ENCODE results near the gene AK8.

The AK8 gene

GRCh38 chr9:132879457-132880323 is 1.6 kb upstream of the AK8 start:
- peak overlapping the region; percentile 87 for H3K4me3 Mint-ChIP-seq
- no peaks in the 10 kb centered on the region for H3K27me3 Mint-ChIP-seq
- H3K9me3 Mint-ChIP-seq (ENCODE audit: low read depth) = no peaks in the 10 kb centered on the region
- H3K4me1 Mint-ChIP-seq (ENCODE audit: low read depth) = peaks cover 8% of the 10 kb centered on the region
- H3K27ac Mint-ChIP-seq = peak overlapping the region; percentile 71
- no peaks in the 10 kb centered on the region for H3K36me3 Mint-ChIP-seq

- Mint-ChIP-seq H3K27ac (peak within 1 kb of the TSS; percentile 71), H3K4me3 (peak within 1 kb of the TSS; percentile 87), H3K4me1 (ENCODE audit: low read depth) (peaks cover 8% of the 10 kb centered on the region), H3K9me3 (ENCODE audit: low read depth) (no peaks in the 10 kb centered on the region), H3K27me3 (no peaks in the 10 kb centered on the region), H3K36me3 (no peaks in the 10 kb centered on the region)
These were observed 792 bp upstream of the AK8 start, which contains the start of gene SPACA9 for GRCh38 chr9:132878695-132879456. Gene SPACA9, plus strand, starts transcription at chr9:132878898. Its CDS starts 5,050 bp downstream, at chr9:132883948.

DNA sequence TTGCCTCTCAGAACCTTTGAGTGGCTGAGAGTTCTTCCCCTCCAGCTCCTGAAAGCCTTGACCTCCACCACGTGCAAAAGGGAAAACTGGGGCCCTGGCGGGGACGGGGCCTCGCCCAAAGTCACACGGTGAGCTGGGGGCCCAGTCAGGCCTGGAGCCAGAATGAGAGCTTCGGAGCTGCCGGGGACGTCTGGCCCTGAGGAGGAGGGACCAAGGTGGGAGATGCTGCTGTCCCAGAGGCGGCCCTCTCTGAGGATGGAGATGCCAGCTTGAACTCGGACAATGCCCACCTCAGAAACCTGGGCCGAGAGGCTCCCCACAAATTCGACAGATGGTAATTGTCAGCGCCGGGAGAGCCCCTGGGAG is 643 bp downstream of the AK8 start:
- Mint-ChIP-seq H3K4me3 (peak overlapping the region; percentile 83), H3K4me1 (ENCODE audit: low read depth) (peaks cover 10% of the 10 kb centered on the region), H3K36me3 (no peaks in the 10 kb centered on the region), H3K27me3 (no peaks in the 10 kb centered on the region), H3K27ac (no peak overlapping the region), H3K9me3 (ENCODE audit: low read depth) (no peaks in the 10 kb centered on the region)

- Mint-ChIP-seq H3K4me3 (peak overlapping the region; percentile 83), H3K36me3 (no peaks in the 10 kb centered on the region), H3K27ac (no peak overlapping the region), H3K27me3 (no peaks in the 10 kb centered on the region), H3K9me3 (ENCODE audit: low read depth) (no peaks in the 10 kb centered on the region), H3K4me1 (ENCODE audit: low read depth) (peaks cover 10% of the 10 kb centered on the region)
These were observed 1.2 kb downstream of the AK8 start for GRCh38 chr9:132876849-132877248.

DNA sequence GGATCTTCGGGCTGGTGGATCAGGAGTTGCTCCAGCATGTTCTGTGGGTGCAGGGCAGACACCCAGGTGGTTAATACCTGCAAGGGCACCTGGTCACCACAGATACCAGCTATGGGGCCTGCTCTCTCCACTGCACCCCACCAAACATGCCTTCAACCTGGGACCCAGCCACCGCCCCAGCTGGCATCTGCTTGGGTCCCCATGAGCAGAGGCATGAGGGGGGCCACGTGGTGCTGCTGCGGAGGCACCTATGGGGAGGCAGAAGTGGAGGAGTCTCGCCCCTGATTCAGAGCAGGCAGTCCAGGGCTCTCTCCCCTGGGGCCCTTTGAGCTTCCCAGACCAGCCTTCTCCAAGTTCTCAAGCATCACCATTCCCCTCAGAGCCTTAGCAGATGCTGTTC is 2.9 kb downstream of the AK8 start:
- no peaks in the 10 kb centered on the region for H3K27me3 Mint-ChIP-seq
- peaks cover 8% of the 10 kb centered on the region for H3K4me1 Mint-ChIP-seq (ENCODE audit: low read depth)
- H3K36me3 Mint-ChIP-seq = no peaks in the 10 kb centered on the region
- no peak overlapping the region for H3K27ac Mint-ChIP-seq
- no peak overlapping the region for H3K4me3 Mint-ChIP-seq
- no peaks in the 10 kb centered on the region for H3K9me3 Mint-ChIP-seq (ENCODE audit: low read depth)

- no peaks in the 10 kb centered on the region for H3K9me3 Mint-ChIP-seq (ENCODE audit: low read depth)
- H3K36me3 Mint-ChIP-seq = no peaks in the 10 kb centered on the region
- H3K4me3 Mint-ChIP-seq = no peak overlapping the region
- H3K4me1 Mint-ChIP-seq (ENCODE audit: low read depth) = peaks cover 2% of the 10 kb centered on the region
- H3K27ac Mint-ChIP-seq = peak overlapping the region; percentile 61
- no peaks in the 10 kb centered on the region for H3K27me3 Mint-ChIP-seq
These were observed 4.7 kb downstream of the AK8 start for GRCh38 chr9:132873403-132873802.

DNA sequence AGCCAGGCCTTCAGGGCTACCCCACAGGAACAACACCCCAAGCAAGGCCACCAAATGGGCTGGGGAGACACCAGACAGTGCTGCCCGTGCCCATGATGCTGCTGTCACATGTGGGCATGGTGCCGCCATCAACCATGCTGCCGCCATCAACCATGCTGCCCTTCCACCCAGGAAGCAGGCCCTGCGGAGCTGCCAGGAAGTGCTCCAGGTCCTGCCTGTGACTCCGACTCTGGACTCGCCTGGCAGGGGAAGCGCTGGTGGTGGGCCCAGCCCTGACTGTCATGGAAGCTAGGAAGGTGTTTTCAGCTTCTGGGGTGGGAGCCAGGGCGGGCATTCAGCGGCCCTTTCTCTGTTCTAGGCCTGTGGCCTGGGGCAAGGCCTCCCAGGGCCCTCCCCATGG is 8.8 kb downstream of the AK8 start:
- H3K4me3 Mint-ChIP-seq = no peak overlapping the region
- no peaks in the 10 kb centered on the region for H3K9me3 Mint-ChIP-seq (ENCODE audit: low read depth)
- H3K27me3 Mint-ChIP-seq = no peaks in the 10 kb centered on the region
- H3K36me3 Mint-ChIP-seq = no peaks in the 10 kb centered on the region
- peaks cover 2% of the 10 kb centered on the region for H3K4me1 Mint-ChIP-seq (ENCODE audit: low read depth)
- H3K27ac Mint-ChIP-seq = no peak overlapping the region

DNA sequence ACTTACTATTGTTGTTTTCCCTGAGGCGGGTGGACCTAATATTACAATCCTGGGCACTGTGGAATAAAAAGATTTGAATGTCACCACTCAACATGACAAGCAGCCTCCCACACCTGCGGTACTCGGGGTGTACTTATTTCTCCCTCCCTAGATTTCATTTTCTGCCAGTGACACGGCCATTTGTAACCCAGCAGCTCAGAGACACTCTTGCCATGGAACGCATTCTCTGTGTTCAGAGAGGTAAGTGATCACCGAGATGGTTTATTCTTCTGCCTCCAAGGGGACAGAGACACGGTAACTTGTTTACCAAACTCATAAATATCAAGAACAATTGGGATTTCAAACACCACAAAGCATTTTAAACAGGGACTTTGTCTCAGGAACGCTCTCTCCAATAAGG is 11.2 kb downstream of the AK8 start:
- H3K4me3 Mint-ChIP-seq = no peak overlapping the region
- H3K27me3 Mint-ChIP-seq = no peaks in the 10 kb centered on the region
- no peaks in the 10 kb centered on the region for H3K36me3 Mint-ChIP-seq
- H3K4me1 Mint-ChIP-seq (ENCODE audit: low read depth) = peaks cover 4% of the 10 kb centered on the region
- no peaks in the 10 kb centered on the region for H3K9me3 Mint-ChIP-seq (ENCODE audit: low read depth)
- no peak overlapping the region for H3K27ac Mint-ChIP-seq

DNA sequence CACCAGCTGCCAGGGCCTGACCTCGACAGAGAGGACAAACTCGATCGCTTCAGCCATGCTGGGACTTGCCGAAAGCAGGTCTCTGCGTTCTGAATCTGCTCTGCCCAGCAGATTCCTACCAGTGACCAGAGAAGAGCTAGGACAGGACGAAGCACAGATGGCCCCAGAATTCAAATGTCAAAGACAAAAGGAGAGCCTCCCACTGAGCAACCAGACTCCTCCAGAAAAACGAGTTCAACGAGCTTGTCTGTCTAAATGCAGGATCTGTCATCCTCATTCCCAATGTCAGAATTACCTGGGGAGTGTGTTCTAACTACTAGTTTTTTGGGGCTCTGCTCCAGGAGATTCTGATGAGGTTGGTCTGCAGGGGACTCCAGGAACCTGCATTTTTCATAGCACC is 13.4 kb downstream of the AK8 start:
- Mint-ChIP-seq H3K36me3 (no peaks in the 10 kb centered on the region), H3K27me3 (no peaks in the 10 kb centered on the region), H3K4me1 (ENCODE audit: low read depth) (peaks cover 4% of the 10 kb centered on the region), H3K27ac (no peak overlapping the region), H3K9me3 (ENCODE audit: low read depth) (no peaks in the 10 kb centered on the region), H3K4me3 (no peak overlapping the region)

DNA sequence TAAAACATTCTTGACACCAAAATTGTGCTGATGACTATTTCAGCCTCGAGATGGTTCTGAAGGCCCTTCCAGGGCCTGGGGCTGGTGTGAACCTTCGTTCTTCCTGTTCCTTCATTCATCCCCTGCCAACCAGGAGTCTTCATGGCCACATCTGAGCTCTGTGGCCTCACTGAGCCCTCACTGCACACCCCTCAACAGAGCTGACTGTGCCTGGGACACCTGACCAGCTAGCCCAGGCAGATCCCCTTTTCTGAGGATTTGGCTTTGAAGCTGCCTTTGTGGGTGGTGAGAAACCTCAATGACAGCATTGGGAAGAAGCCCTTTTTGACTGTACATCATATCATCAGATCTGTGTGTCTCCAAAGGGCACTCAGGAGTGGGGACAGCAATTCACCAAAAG is 13.8 kb downstream of the AK8 start:
- no peaks in the 10 kb centered on the region for H3K27me3 Mint-ChIP-seq
- no peak overlapping the region for H3K27ac Mint-ChIP-seq

GRCh38 chr9:132863096-132863495 is 15.0 kb downstream of the AK8 start:
- Mint-ChIP-seq H3K36me3 (no peaks in the 10 kb centered on the region), H3K27me3 (no peaks in the 10 kb centered on the region), H3K4me3 (no peak overlapping the region), H3K9me3 (ENCODE audit: low read depth) (no peaks in the 10 kb centered on the region), H3K27ac (no peak overlapping the region), H3K4me1 (ENCODE audit: low read depth) (peaks cover 4% of the 10 kb centered on the region)

More for the DNA sequence above, 13.8 kb downstream of the AK8 start:
- H3K4me3 Mint-ChIP-seq = no peak overlapping the region
- no peaks in the 10 kb centered on the region for H3K9me3 Mint-ChIP-seq (ENCODE audit: low read depth)
- peaks cover 4% of the 10 kb centered on the region for H3K4me1 Mint-ChIP-seq (ENCODE audit: low read depth)
- no peaks in the 10 kb centered on the region for H3K36me3 Mint-ChIP-seq

- H3K27ac Mint-ChIP-seq = no peak overlapping the region
- H3K9me3 Mint-ChIP-seq (ENCODE audit: low read depth) = no peaks in the 10 kb centered on the region
- no peaks in the 10 kb centered on the region for H3K36me3 Mint-ChIP-seq
- H3K4me3 Mint-ChIP-seq = no peak overlapping the region
- no peaks in the 10 kb centered on the region for H3K27me3 Mint-ChIP-seq
- H3K4me1 Mint-ChIP-seq (ENCODE audit: low read depth) = peaks cover 4% of the 10 kb centered on the region
These were observed 15.6 kb downstream of the AK8 start for GRCh38 chr9:132862533-132862932.

DNA sequence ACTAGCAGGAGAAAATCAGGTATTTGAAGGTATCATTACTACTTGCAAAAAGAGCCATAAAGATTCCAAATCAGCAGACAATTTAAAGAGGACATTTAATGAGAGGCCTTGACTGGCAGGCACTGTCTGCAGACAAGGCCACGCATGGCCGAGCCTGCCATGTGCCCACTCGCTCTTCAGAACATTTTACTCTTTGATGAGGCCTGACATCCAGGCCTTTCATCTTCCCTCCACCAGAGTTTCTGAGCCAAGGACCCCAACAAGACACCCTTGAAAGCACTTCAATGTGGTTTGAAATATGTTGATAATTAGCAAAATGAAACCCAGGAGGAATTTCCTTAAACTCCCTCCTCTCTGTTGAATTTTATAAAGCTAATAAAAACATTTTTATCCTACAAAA is 16.4 kb downstream of the AK8 start:
- no peaks in the 10 kb centered on the region for H3K27me3 Mint-ChIP-seq
- peaks cover 4% of the 10 kb centered on the region for H3K4me1 Mint-ChIP-seq (ENCODE audit: low read depth)
- H3K9me3 Mint-ChIP-seq (ENCODE audit: low read depth) = no peaks in the 10 kb centered on the region
- no peak overlapping the region for H3K27ac Mint-ChIP-seq
- H3K36me3 Mint-ChIP-seq = no peaks in the 10 kb centered on the region
- H3K4me3 Mint-ChIP-seq = no peak overlapping the region

- H3K9me3 Mint-ChIP-seq (ENCODE audit: low read depth) = no peaks in the 10 kb centered on the region
- no peaks in the 10 kb centered on the region for H3K36me3 Mint-ChIP-seq
- peaks cover 8% of the 10 kb centered on the region for H3K4me1 Mint-ChIP-seq (ENCODE audit: low read depth)
These were observed 19.3 kb downstream of the AK8 start for GRCh38 chr9:132858751-132859150.

GRCh38 chr9:132857616-132858342 is 20.3 kb downstream of the AK8 start:
- Mint-ChIP-seq H3K27me3 (peaks cover 1% of the 10 kb centered on the region), H3K9me3 (ENCODE audit: low read depth) (no peaks in the 10 kb centered on the region), H3K36me3 (no peaks in the 10 kb centered on the region), H3K27ac (no peak overlapping the region), H3K4me1 (ENCODE audit: low read depth) (peaks cover 8% of the 10 kb centered on the region), H3K4me3 (no peak overlapping the region)

More at GRCh38 chr9:132858751-132859150, 19.3 kb downstream of the AK8 start:
- H3K27ac Mint-ChIP-seq = no peak overlapping the region
- H3K4me3 Mint-ChIP-seq = no peak overlapping the region
- H3K27me3 Mint-ChIP-seq = peaks cover 1% of the 10 kb centered on the region

Measured in activated naive CD8-positive, alpha-beta T cell (primary cell).